Measurements from ENCODE around the gene AUH.

The AUH gene

GRCh38 chr9:91256235-91256634, 105.5 kb downstream of the AUH start:
- no peak for TF ChIP-seq CREB1 (IDR thresholded peaks at IDR 0.05; ENCODE audit: low read depth)

- no peak for TF ChIP-seq RAD21 (IDR thresholded peaks at IDR 0.05; ENCODE audit: low read depth)
- no peak for TF ChIP-seq MAX (IDR thresholded peaks at IDR 0.05)
- no peak for TF ChIP-seq TEAD4 (IDR thresholded peaks at IDR 0.05)
- TF ChIP-seq CEBPB (IDR thresholded peaks at IDR 0.05) = no peak
- TF ChIP-seq ZBTB7A (IDR thresholded peaks at IDR 0.05; ENCODE audit: low read depth) = no peak
- TF ChIP-seq EGR1 (IDR thresholded peaks at IDR 0.05) = no peak
- no peak for TF ChIP-seq CREB1 (IDR thresholded peaks at IDR 0.05; ENCODE audit: low read depth)
- no peak for TF ChIP-seq FOXM1 (IDR thresholded peaks at IDR 0.05; ENCODE audit: borderline replicate concordance, low read depth)
Observed at GRCh38 chr9:91255327-91255726, 106.4 kb downstream of the AUH start.

- TF ChIP-seq YY1 (IDR thresholded peaks at IDR 0.05; ENCODE audit: low read depth) = no peak
- TF ChIP-seq RAD21 (IDR thresholded peaks at IDR 0.05; ENCODE audit: low read depth) = no peak
- TF ChIP-seq REST (IDR thresholded peaks at IDR 0.05; ENCODE audit: low read depth) = no peak
- no peak for TF ChIP-seq ZBTB7A (IDR thresholded peaks at IDR 0.05; ENCODE audit: low read depth)
- no peak for TF ChIP-seq TAF1 (IDR thresholded peaks at IDR 0.05; ENCODE audit: low read depth)
- no peak for TF ChIP-seq NFIC (IDR thresholded peaks at IDR 0.05)
- TF ChIP-seq USF1 (IDR thresholded peaks at IDR 0.05) = no peak
- TF ChIP-seq FOXM1 (IDR thresholded peaks at IDR 0.05; ENCODE audit: borderline replicate concordance, low read depth) = no peak
- no peak for TF ChIP-seq EP300 (IDR thresholded peaks at IDR 0.05; ENCODE audit: borderline replicate concordance)
- TF ChIP-seq TEAD4 (IDR thresholded peaks at IDR 0.05) = no peak
- no peak for TF ChIP-seq CEBPB (IDR thresholded peaks at IDR 0.05)
- TF ChIP-seq EGR1 (IDR thresholded peaks at IDR 0.05) = no peak
- TF ChIP-seq TCF12 (IDR thresholded peaks at IDR 0.05; ENCODE audit: low read depth) = no peak
- no peak for TF ChIP-seq CREB1 (IDR thresholded peaks at IDR 0.05; ENCODE audit: low read depth)
- TF ChIP-seq MAX (IDR thresholded peaks at IDR 0.05) = no peak
Observed at GRCh38 chr9:91253488-91253887, 108.2 kb downstream of the AUH start.

- no peak for TF ChIP-seq EP300 (IDR thresholded peaks at IDR 0.05; ENCODE audit: borderline replicate concordance)
- TF ChIP-seq REST (IDR thresholded peaks at IDR 0.05; ENCODE audit: low read depth) = no peak
- TF ChIP-seq TEAD4 (IDR thresholded peaks at IDR 0.05) = no peak
- no peak for TF ChIP-seq USF1 (IDR thresholded peaks at IDR 0.05)
- TF ChIP-seq CREB1 (IDR thresholded peaks at IDR 0.05; ENCODE audit: low read depth) = no peak
- TF ChIP-seq EGR1 (IDR thresholded peaks at IDR 0.05) = no peak
- TF ChIP-seq FOXM1 (IDR thresholded peaks at IDR 0.05; ENCODE audit: borderline replicate concordance, low read depth) = no peak
Observed at GRCh38 chr9:91248707-91249106, 113.0 kb downstream of the AUH start.

- TF ChIP-seq MAX (IDR thresholded peaks at IDR 0.05) (no peak), EGR1 (IDR thresholded peaks at IDR 0.05) (no peak), CREB1 (IDR thresholded peaks at IDR 0.05; ENCODE audit: low read depth) (no peak), TCF12 (IDR thresholded peaks at IDR 0.05; ENCODE audit: low read depth) (no peak), RAD21 (IDR thresholded peaks at IDR 0.05; ENCODE audit: low read depth) (no peak), ZBTB7A (IDR thresholded peaks at IDR 0.05; ENCODE audit: low read depth) (no peak), EP300 (IDR thresholded peaks at IDR 0.05; ENCODE audit: borderline replicate concordance) (no peak), NFIC (IDR thresholded peaks at IDR 0.05) (no peak), FOXM1 (IDR thresholded peaks at IDR 0.05; ENCODE audit: borderline replicate concordance, low read depth) (no peak), USF1 (IDR thresholded peaks at IDR 0.05) (no peak)
Observed at GRCh38 chr9:91247278-91247677, 114.4 kb downstream of the AUH start.

- TF ChIP-seq YY1 (IDR thresholded peaks at IDR 0.05; ENCODE audit: low read depth) (no peak), USF1 (IDR thresholded peaks at IDR 0.05) (no peak), TAF1 (IDR thresholded peaks at IDR 0.05; ENCODE audit: low read depth) (no peak)
Observed at GRCh38 chr9:91246846-91247245, 114.9 kb downstream of the AUH start.

Measured in Ishikawa (cell line).